Measurements from ENCODE around the gene PRDX6. TPM values are rescaled to one million over a fixed set of nuclear protein-coding genes. Genes with fewer than 3 reads are reported as not detected.

Gene PRDX6
- total and polyA plus RNA-seq, 2 donors (not counting 3 experiments of a cell fraction or from before 2014, with no cell fraction given): 145 to 288 TPM

DNA sequence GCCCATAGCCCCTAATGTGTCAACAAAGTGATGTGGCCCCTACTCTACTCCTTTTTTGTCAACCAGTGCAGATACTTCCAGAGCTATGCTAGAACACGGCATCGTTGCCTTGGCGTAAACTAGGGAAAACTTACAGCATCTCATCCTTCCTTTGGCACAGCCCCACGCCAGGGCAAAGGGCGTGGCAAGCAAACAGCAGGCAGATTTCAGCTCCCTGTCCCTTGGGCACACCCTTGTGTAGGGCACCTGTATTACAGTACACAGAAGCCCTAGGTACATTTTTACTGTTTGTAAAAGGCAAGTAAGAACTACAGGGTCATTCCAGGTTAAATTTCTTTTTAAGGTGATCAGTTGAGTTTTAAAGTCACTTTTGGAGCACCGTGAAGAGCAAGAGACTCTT is 29.3 kb downstream of the PRDX6 start:
- Histone ChIP-seq H3K27me3 (ENCODE audit: control insufficient read depth in 2 of 2, insufficient read depth in 2 of 2, low read length in 2 of 2) (peaks cover 0 to 3% of the 10 kb centered on the region in 2 experiments), H3K27ac (ENCODE audit: insufficient read depth, low read depth, low read length) (no peak overlapping the region), H3K9ac (replicated peaks; ENCODE audit: extremely low read depth, insufficient read depth, low read length) (no peak overlapping the region), H3K4me1 (ENCODE audit: control insufficient read depth, extremely low read depth, insufficient read depth, low read length) (no peaks in the 10 kb centered on the region), H3K36me3 (ENCODE audit: control insufficient read depth in 2 of 2, extremely low read depth in 1 of 2, insufficient read depth in 2 of 2, low read length in 2 of 2) (no peaks in the 10 kb centered on the region), H3K9me1 (replicated peaks; ENCODE audit: control insufficient read depth, extremely low read depth, insufficient read depth, low read length) (no peaks in the 10 kb centered on the region), H3K4me3 (replicated peaks in 1 of 3; ENCODE audit: insufficient read depth in 1 of 3, low read depth in 1 of 3, low read length in 3 of 3) (no peak overlapping the region), H2AFZ (ENCODE audit: low read depth, low read length) (no peak overlapping the region), H3K9me3 (replicated peaks; ENCODE audit: control insufficient read depth, insufficient read depth, low read length) (no peaks in the 10 kb centered on the region), H4K20me1 (replicated peaks; ENCODE audit: control insufficient read depth, extremely low read depth, insufficient read depth, low read length) (no peaks in the 10 kb centered on the region), H3K79me2 (ENCODE audit: control insufficient read depth, insufficient read depth, low read length) (no peaks in the 10 kb centered on the region), H3K4me2 (ENCODE audit: insufficient read depth, low read length) (no peak overlapping the region)
- dilution Hi-C loops (cut with MboI; ENCODE audit: extremely low pct_ligation_motif_present, low sequenced_read_pairs): no loop called here
- BruUV-seq (replicated peaks): no TSS peak
- no peak for DNase-seq (ENCODE audit: low read depth, low spot score)
- CTCF ChIA-PET: no interaction called here
- FAIRE-seq: no peak
- intact Hi-C loops (cut with micrococcal nuclease): no loop called here
- POLR2A ChIA-PET: no interaction called here
- TF ChIP-seq POLR2AphosphoS5 (IDR thresholded peaks at IDR 0.05; ENCODE audit: insufficient read depth, low read depth, low read length) (no peak), JUN (IDR thresholded peaks at IDR 0.05; ENCODE audit: borderline replicate concordance, insufficient read depth, insufficient read length, low read depth) (no peak), EZH2 (IDR thresholded peaks at IDR 0.05; ENCODE audit: borderline replicate concordance, low read depth, low read length, severe bottlenecking) (no peak), MYC (IDR thresholded peaks at IDR 0.05; ENCODE audit: low read depth, low read length) (no peak), GATA2 (IDR thresholded peaks at IDR 0.05; ENCODE audit: insufficient read depth, insufficient read length, low read depth, low read length) (no peak), FOS (IDR thresholded peaks at IDR 0.05; ENCODE audit: borderline replicate concordance, insufficient read depth, low read length) (no peak), POLR2A (IDR thresholded peaks at IDR 0.05; ENCODE audit: low read depth, low read length) (no peak)
- TF ChIP-seq, protein P1, sequence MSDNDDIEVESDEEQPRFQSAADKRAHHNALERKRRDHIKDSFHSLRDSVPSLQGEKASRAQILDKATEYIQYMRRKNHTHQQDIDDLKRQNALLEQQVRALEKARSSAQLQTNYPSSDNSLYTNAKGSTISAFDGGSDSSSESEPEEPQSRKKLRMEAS (IDR thresholded peaks at IDR 0.05; ENCODE audit: insufficient read depth, insufficient read length): no peak
- TF ChIP-seq, protein P2, sequence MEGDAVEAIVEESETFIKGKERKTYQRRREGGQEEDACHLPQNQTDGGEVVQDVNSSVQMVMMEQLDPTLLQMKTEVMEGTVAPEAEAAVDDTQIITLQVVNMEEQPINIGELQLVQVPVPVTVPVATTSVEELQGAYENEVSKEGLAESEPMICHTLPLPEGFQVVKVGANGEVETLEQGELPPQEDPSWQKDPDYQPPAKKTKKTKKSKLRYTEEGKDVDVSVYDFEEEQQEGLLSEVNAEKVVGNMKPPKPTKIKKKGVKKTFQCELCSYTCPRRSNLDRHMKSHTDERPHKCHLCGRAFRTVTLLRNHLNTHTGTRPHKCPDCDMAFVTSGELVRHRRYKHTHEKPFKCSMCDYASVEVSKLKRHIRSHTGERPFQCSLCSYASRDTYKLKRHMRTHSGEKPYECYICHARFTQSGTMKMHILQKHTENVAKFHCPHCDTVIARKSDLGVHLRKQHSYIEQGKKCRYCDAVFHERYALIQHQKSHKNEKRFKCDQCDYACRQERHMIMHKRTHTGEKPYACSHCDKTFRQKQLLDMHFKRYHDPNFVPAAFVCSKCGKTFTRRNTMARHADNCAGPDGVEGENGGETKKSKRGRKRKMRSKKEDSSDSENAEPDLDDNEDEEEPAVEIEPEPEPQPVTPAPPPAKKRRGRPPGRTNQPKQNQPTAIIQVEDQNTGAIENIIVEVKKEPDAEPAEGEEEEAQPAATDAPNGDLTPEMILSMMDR (IDR thresholded peaks at IDR 0.05; ENCODE audit: extremely low read depth in 1 of 2, insufficient read depth in 1 of 2, low read depth in 1 of 2, low read length in 2 of 2): no peak
